Neuron (in vitro differentiated cells): ENCODE data around the gene ADAT2.

ENCODE experiments used
- H2AFZ ChIP-seq: one replicate; pipeline ENCODE4 v1.6.1; 2013; ENCODE audit warnings: low read depth, mild to moderate bottlenecking, inconsistent platforms, low read length, moderate library complexity
- H3K27me3 ChIP-seq: one replicate; pipeline ENCODE4 v1.6.1; 2013; ENCODE audit warnings: low read length; ENCODE audit not compliant: insufficient read depth
- H3K36me3 ChIP-seq: one replicate; pipeline ENCODE4 v1.6.1; 2013; ENCODE audit warnings: low read length; ENCODE audit not compliant: insufficient read depth
- H3K4me1 ChIP-seq: one replicate; pipeline ENCODE4 v1.6.1; 2013; ENCODE audit warnings: low read length; ENCODE audit not compliant: insufficient read depth
- H3K4me3 ChIP-seq: 2 replicates; pipeline ENCODE4 v1.5.1; 2013; ENCODE audit warnings: mild to moderate bottlenecking, low read length, moderate library complexity
- H3K9me3 ChIP-seq: one replicate; pipeline ENCODE4 v1.6.1; 2013; ENCODE audit warnings: low read length

ADAT2 gene

DNA sequence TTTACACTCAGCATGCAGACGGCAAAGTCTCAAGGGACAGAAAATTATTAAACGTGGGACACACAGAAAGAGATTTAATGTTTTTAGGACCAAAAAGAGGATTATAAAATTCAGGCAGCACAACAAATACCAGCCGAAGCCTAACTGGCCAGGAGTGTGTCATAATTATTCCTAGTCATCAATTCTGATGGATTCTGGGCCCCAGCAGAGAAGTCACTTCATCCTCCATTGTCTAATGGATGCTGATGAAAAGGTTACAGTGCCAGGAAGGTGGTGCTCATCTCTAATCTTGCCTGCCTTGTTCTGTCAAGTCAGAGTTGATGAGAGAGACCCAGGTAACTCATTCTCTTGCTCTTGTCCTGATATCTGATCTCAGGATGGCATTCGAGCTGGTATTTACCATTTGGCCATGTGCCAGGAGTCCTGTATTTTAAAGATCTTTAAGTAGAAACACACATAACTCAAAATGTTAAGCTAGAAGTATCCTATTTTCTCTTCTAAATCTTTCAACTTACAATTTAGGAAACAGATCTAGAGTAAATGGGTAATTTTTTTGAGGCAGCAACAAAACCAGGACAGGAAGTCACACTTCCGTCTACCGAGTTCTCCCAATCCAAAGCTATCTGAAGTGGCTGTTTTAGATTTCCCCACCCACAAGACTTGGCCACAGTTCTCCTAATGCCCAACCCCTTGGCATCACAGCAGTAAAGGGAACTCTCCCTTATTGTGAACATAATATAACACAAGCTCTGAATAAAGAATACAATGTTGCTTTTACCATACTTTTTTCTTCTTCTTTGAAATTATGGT lies 50.0 kb downstream of the ADAT2 start:
- Histone ChIP-seq H3K27me3 (no peaks in the 10 kb centered on the region), H3K9me3 (no peaks in the 10 kb centered on the region), H3K36me3 (no peaks in the 10 kb centered on the region)

DNA sequence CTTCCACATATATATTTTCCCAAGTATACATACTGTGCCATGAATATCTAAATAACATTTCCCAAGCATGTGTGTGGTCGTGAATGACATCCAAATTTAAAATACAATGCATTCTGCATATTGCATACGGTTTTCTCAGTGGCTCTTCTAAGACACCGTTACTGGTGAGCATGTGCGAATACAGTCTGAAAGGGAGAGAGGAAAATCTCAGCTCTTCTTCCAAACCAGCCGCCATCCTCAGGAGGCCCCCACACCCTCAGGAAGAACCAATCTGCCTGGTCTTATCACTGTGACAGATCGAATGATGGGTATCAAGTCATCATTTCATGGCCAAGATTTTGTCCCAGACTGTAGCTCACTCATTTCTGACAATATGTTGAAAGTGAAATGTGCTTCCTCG lies 50.7 kb downstream of the ADAT2 start:
- Histone ChIP-seq H3K4me1 (peaks cover 13% of the 10 kb centered on the region), H3K4me3 (no peak overlapping the region), H2AFZ (no peak overlapping the region), H3K27me3 (no peaks in the 10 kb centered on the region), H3K9me3 (no peaks in the 10 kb centered on the region), H3K36me3 (no peaks in the 10 kb centered on the region)

More for the DNA sequence above, 50.0 kb downstream of the ADAT2 start:
- Histone ChIP-seq H3K4me3 (no peak overlapping the region), H2AFZ (no peak overlapping the region), H3K4me1 (peaks cover 13% of the 10 kb centered on the region)

DNA sequence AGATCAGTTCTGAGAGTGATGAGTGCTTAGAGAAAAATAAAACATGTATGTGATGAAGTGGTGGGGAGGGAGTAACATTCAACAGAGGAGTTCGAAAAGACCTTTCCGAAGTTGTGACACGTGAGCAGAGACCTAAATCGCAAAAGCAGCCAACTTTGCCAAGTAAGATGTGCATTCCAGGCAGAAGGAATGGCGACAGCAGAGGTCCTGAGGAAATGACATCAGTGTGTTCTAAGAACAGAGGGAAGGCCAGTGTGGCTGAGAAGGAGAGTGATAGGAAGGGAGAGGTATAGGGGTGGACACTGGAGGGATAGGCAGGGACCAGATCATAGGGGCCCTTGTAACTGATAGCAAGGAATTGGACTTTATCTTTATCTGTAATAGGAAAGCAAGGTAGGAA lies 51.3 kb downstream of the ADAT2 start:
- Histone ChIP-seq H3K9me3 (no peaks in the 10 kb centered on the region), H2AFZ (no peak overlapping the region), H3K36me3 (no peaks in the 10 kb centered on the region), H3K4me3 (no peak overlapping the region), H3K27me3 (no peaks in the 10 kb centered on the region), H3K4me1 (peaks cover 13% of the 10 kb centered on the region)

- Histone ChIP-seq H3K9me3 (no peaks in the 10 kb centered on the region), H3K4me1 (peaks cover 13% of the 10 kb centered on the region), H3K4me3 (no peak overlapping the region)
These were observed 53.0 kb downstream of the ADAT2 start for GRCh38 chr6:143397227-143398222.

GRCh38 chr6:143396497-143397226 lies 53.8 kb downstream of the ADAT2 start:
- H3K27me3 ChIP-seq = no peaks in the 10 kb centered on the region
- H3K4me3 ChIP-seq = no peak overlapping the region
- H2AFZ ChIP-seq = no peak overlapping the region

More at GRCh38 chr6:143397227-143398222, 53.0 kb downstream of the ADAT2 start:
- Histone ChIP-seq H3K36me3 (no peaks in the 10 kb centered on the region), H2AFZ (no peak overlapping the region), H3K27me3 (no peaks in the 10 kb centered on the region)

GRCh38 chr6:143395699-143396098 lies 54.8 kb downstream of the ADAT2 start:
- no peaks in the 10 kb centered on the region for H3K36me3 ChIP-seq
- peaks cover 13% of the 10 kb centered on the region for H3K4me1 ChIP-seq
- H3K9me3 ChIP-seq = no peaks in the 10 kb centered on the region
- no peaks in the 10 kb centered on the region for H3K27me3 ChIP-seq
- H2AFZ ChIP-seq = no peak overlapping the region
- H3K4me3 ChIP-seq = no peak overlapping the region

More at GRCh38 chr6:143396497-143397226, 53.8 kb downstream of the ADAT2 start:
- Histone ChIP-seq H3K36me3 (no peaks in the 10 kb centered on the region), H3K9me3 (no peaks in the 10 kb centered on the region), H3K4me1 (peaks cover 13% of the 10 kb centered on the region)

GRCh38 chr6:143394389-143394788 lies 56.1 kb downstream of the ADAT2 start:
- Histone ChIP-seq H3K4me1 (peaks cover 13% of the 10 kb centered on the region), H3K36me3 (no peaks in the 10 kb centered on the region), H2AFZ (no peak overlapping the region), H3K27me3 (no peaks in the 10 kb centered on the region), H3K4me3 (no peak overlapping the region), H3K9me3 (no peaks in the 10 kb centered on the region)

GRCh38 chr6:143390278-143390677 lies 60.2 kb downstream of the ADAT2 start:
- no peaks in the 10 kb centered on the region for H3K4me1 ChIP-seq
- no peaks in the 10 kb centered on the region for H3K27me3 ChIP-seq
- no peak overlapping the region for H2AFZ ChIP-seq
- H3K4me3 ChIP-seq = no peak overlapping the region
- no peaks in the 10 kb centered on the region for H3K9me3 ChIP-seq
- H3K36me3 ChIP-seq = no peaks in the 10 kb centered on the region

- Histone ChIP-seq H2AFZ (no peak overlapping the region), H3K9me3 (no peaks in the 10 kb centered on the region), H3K36me3 (no peaks in the 10 kb centered on the region), H3K27me3 (no peaks in the 10 kb centered on the region), H3K4me3 (no peak overlapping the region), H3K4me1 (no peaks in the 10 kb centered on the region)
These were observed 64.9 kb downstream of the ADAT2 start for GRCh38 chr6:143385636-143386035.

- H3K4me3 ChIP-seq = no peak overlapping the region
- no peaks in the 10 kb centered on the region for H3K4me1 ChIP-seq
- no peak overlapping the region for H2AFZ ChIP-seq
- H3K36me3 ChIP-seq = no peaks in the 10 kb centered on the region
- no peaks in the 10 kb centered on the region for H3K27me3 ChIP-seq
- H3K9me3 ChIP-seq = no peaks in the 10 kb centered on the region
These were observed 73.6 kb downstream of the ADAT2 start for GRCh38 chr6:143376861-143377260.

DNA sequence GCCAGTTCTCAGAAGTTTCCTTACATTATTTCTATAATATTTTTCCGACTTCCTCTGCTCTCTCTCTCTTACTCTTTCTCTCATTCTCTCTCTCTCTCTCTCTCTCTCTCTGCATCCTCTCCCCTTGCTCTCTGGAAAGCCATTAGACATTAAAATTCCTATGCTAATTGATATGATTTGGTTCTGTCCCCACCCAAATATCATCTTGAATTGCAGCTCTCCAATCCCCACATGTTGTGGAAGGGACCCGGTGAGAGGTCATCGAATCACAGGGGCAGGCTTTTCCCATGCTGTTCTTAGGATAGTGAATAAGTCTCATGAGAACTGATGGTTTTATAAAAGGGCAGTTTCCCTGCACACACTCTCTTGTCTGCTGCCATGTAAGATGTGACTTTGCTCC lies 74.1 kb downstream of the ADAT2 start:
- Histone ChIP-seq H3K27me3 (no peaks in the 10 kb centered on the region), H3K4me3 (no peak overlapping the region), H3K9me3 (no peaks in the 10 kb centered on the region), H2AFZ (no peak overlapping the region), H3K4me1 (no peaks in the 10 kb centered on the region), H3K36me3 (no peaks in the 10 kb centered on the region)

DNA sequence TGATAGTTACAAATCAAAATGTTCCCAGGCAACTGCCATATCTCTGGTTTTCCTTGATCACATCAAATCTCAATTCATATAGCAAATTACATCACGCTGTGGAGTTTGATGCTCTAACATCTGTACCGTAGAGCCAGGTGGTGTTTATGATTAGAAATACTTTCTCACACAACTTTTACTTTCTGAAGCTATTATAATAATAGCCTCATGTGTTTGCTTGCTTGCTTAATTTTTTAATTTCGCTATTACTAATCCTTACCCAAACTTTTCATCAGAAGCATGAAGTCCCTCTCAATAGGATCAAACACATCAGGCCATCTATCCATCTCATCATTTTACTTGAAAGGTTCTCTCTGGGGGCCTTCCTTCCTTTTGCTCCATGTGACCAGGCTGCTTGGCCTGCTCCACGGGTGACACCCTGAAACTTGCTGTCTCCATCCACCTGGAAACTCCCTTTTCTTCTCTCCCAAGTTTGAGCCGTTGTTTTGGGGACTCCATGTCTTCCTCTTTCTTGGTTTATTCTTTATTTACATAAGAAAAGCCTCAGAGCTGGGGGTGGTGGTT lies 75.4 kb downstream of the ADAT2 start:
- Histone ChIP-seq H3K9me3 (no peaks in the 10 kb centered on the region), H3K4me3 (no peak overlapping the region), H2AFZ (no peak overlapping the region), H3K36me3 (no peaks in the 10 kb centered on the region), H3K4me1 (no peaks in the 10 kb centered on the region), H3K27me3 (no peaks in the 10 kb centered on the region)
